ENCODE measurements around the gene TREML2. TPM values are rescaled to one million over a fixed set of nuclear protein-coding genes. Genes with fewer than 3 reads are reported as not detected.

The TREML2 gene
- total and polyA plus RNA-seq, 2 of the 8 experiments (the other 6 are each of a cell fraction or from before 2014, with no cell fraction given): 0.09 to 0.18 TPM

DNA sequence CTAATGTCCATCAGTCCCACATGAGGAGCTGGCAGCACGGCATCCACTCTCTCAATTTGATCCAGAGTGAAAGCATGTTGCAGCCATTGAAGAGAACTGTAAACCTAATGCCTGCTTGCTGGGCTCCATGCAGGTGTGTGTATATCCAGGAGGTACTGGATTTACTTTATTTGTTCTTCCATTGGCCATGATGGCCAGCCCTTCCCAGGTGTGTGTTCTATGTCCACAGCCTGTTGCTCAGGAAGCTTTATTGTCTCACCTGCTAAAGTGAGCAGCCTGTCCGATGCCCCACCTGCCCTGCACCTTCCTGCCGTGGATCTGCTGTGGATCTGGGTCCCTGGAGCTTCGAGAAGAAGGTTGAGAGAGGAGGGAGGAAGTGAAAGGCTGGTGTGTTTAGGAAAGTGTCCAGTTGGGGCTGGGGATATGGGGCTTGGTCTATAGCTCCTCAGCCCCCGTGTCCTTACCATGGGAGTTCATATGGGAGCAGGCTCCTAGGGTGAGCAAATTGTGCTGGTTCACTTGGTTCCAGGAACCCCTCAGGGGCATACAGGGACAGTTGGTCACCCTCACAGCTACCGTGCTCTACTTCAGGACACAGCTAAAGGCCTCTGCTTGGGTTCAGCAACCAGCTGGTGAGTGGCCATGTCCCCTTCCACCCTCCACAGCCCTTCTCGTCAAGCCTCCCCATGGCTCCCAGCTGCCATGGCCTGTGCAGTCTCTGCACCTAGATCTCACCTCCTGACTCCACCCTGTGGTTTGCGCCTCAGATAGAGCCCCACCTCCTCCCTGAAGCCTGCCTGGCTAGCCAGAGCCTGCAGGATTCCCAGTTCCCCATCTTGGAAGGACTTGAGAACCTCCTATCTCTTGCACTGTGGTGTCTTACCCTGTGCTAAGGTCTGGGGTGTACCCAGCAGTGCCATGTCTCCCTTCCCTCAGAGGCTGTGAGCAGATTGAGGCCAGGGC is 12.7 kb downstream of the TREML2 start (continued):
- TF ChIP-seq NRF1 (IDR thresholded peaks at IDR 0.05; ENCODE audit: low read depth, low read length): no peak
- no peak for TF ChIP-seq SRF (IDR thresholded peaks at IDR 0.05; ENCODE audit: low read depth, low read length)
- no peak for TF ChIP-seq SUZ12 (IDR thresholded peaks at IDR 0.05; ENCODE audit: low read length)
- TF ChIP-seq BACH1 (IDR thresholded peaks at IDR 0.05; ENCODE audit: low read length): no peak
- TF ChIP-seq POU5F1 (IDR thresholded peaks at IDR 0.05; ENCODE audit: low read depth, low read length): no peak
- no peak for TF ChIP-seq TBP (IDR thresholded peaks at IDR 0.05; ENCODE audit: low read depth, low read length)
